Prostate gland (tissue), 2 donors: ENCODE data around the gene CCT7.

Experiments used
- CTCF ChIP-seq, 4 experiments: fragments of 200-600 bp in 2 of 4; fragments of 450-650 bp in 2 of 4; sonication (generic) in 2 of 4; IDR thresholded peaks; 1 replicate in 3 of 4; 2 replicates in 1 of 4; pipeline ENCODE4 v1.5.1; 2016 to 2019; ENCODE audit warnings: antibody characterized with exemption in 4 of 4, mild to moderate bottlenecking in 2 of 4, moderate library complexity in 2 of 4
- POLR2A ChIP-seq: fragments of 450-650 bp; IDR thresholded peaks from one replicate; pipeline ENCODE4 v1.6.1; 2016; ENCODE audit warnings: antibody characterized with exemption, mild to moderate bottlenecking
- POLR2AphosphoS5 ChIP-seq: sonication (generic); formaldehyde crosslinking; IDR thresholded peaks from one replicate; pipeline ENCODE4 v1.6.1; 2017; ENCODE audit warnings: antibody characterized with exemption

- TF ChIP-seq POLR2A (no peak), CTCF (IDR thresholded peaks at IDR 0.05) (no peak), POLR2AphosphoS5 (no peak)
These were observed 30.9 kb upstream of the CCT7 start for GRCh38 chr2:73203055-73203681.
